Ovary (tissue), 9 donors: ENCODE results near the gene YKT6. TPM values are rescaled to one million over a fixed set of nuclear protein-coding genes. Genes with fewer than 3 reads are reported as not detected.
"Not testable (repeated sequence)": the region's sequence is repeated elsewhere in the genome, so short reads cannot be mapped to it uniquely, and the experiment has no call there.

Experiments used
- DNase-seq, 5 donors: peaks; one replicate each; pipeline ENCODE4 v3.0.0-alpha.2; 2019 to 2020
- H3K27ac ChIP-seq, 2 donors: fragments of 200-600 bp; one replicate each; pipeline versions ENCODE4 v1.5.1 to v1.8.0; 2019 to 2022
- H3K27me3 ChIP-seq: fragments of 200-600 bp; one replicate; pipeline ENCODE4 v1.8.0; 2022
- H3K36me3 ChIP-seq: fragments of 200-600 bp; sonication (generic); one replicate; pipeline ENCODE4 v1.5.1; 2019
- H3K4me1 ChIP-seq: one replicate; pipeline ENCODE4 v1.8.1; 2013; ENCODE audit warnings: mild to moderate bottlenecking, moderate library complexity; ENCODE audit not compliant: insufficient read depth
- H3K4me3 ChIP-seq: fragments of 200-600 bp; sonication (generic); one replicate; pipeline ENCODE4 v1.5.1; 2017
- H3K9me3 ChIP-seq, 2 donors: fragments of 200-600 bp in 1 of 2; sonication (generic) in 1 of 2; one replicate each; pipeline versions ENCODE4 v1.5.1 to v1.8.1; 2013 to 2019; ENCODE audit warnings: mild to moderate bottlenecking in 1 of 2, moderate library complexity in 1 of 2
- EP300 ChIP-seq: sonication (generic); formaldehyde crosslinking; IDR thresholded peaks from one replicate; pipeline ENCODE4 v1.6.1; 2017; ENCODE audit warnings: antibody characterized with exemption
- POLR2A ChIP-seq: fragments of 450-650 bp; IDR thresholded peaks from one replicate; pipeline ENCODE4 v1.6.1; 2017; ENCODE audit warnings: antibody characterized with exemption, mild to moderate bottlenecking, moderate library complexity
- WGBS, 3 donors: extraction: QIAGEN DNeasy Blood & Tissue Kit in 1 of 3; methylation state at CpG; one replicate each; pipeline versions ENCODE4 v1.1.5 to v1.1.7; 2013 to 2017; 5-methylcytosine and 5-hydroxymethylcytosine counted together
- intact Hi-C, 4 donors: fragments of 100-400 bp; cut with DNase I; formaldehyde crosslinking; loops; one replicate each; pipeline versions ENCODE4 v1.11.0 to v1.15.1; 2022 to 2023
- polyA plus RNA-seq, 2 donors: library from polyadenylated mRNA; stranded (reverse); fragments of 200-250 nt in 1 of 2; fragments of 350-450 nt in 1 of 2; fragmentation: Illumina TruSeq in 1 of 2; extraction: RNeasy Lipid Tissue Mini Kit (QIAGEN cat#74804) in 1 of 2; gene quantifications; one replicate each; pipeline ENCODE4 v1.2.3, GENCODE V29; 2013 to 2014
- total RNA-seq, 7 donors: library from RNA; depleted of rRNA in 2 of 7; stranded (reverse); fragments of >200 nt in 2 of 7; fragmentation: NEBNext Ultra II Directional in 3 of 7; extraction: Animal tissue kit (Norgen Biotek cat#: 25700) in 3 of 7; gene quantifications; one replicate each; pipeline versions ENCODE4 v1.1.0 to v1.2.4, GENCODE V29; 2016 to 2023
- TF ChIP-seq, protein P1 (sequence below), 3 donors: fragments of 450-650 bp in 2 of 3; fragments of 200-600 bp in 1 of 3; IDR thresholded peaks; one replicate each; pipeline versions ENCODE4 v1.5.1 to v1.8.0; 2016 to 2022; ENCODE audit warnings: antibody characterized with exemption in 3 of 3, mild to moderate bottlenecking in 1 of 3
- donor health status: DM: no; HTN: no; CAD: no; lungs with moderate emphysema.
- donor health status: DM: no; HTN: no; CAD: no.
- donor health status: Bipolar disorder and iron deficiency.
- donor health status: DM: yes; HTN: yes; CAD: no.
- donor health status: DM: no; HTN: no; CAD: no.
- donor health status: DM: yes; HTN: yes; CAD: no.

YKT6 gene
- total and polyA plus RNA-seq, 9 donors: 22.2 to 68.0 (median 40.5) TPM

DNA sequence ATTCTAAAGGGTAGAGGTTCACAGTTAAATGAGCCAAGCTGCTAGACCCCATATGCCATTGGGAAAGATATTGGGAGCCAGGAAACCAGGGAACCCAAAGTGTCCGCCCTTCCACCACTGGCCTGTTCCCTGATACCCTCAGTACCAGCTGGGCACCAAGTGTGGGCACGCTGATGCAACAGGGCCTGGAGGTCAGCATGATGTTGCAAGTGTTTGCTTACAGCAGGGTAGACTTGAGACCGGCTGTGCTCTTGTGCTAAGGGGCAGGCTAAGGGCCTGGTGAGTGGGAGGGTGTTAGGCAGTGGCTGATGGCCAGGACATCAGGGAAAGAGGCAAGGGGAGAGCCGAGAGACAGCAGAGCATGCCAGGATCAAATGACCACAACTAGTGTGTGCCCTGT, 38.6 kb upstream of the YKT6 start:
- TF ChIP-seq EP300 (no peak), POLR2A (no peak)
- TF ChIP-seq, protein P1, sequence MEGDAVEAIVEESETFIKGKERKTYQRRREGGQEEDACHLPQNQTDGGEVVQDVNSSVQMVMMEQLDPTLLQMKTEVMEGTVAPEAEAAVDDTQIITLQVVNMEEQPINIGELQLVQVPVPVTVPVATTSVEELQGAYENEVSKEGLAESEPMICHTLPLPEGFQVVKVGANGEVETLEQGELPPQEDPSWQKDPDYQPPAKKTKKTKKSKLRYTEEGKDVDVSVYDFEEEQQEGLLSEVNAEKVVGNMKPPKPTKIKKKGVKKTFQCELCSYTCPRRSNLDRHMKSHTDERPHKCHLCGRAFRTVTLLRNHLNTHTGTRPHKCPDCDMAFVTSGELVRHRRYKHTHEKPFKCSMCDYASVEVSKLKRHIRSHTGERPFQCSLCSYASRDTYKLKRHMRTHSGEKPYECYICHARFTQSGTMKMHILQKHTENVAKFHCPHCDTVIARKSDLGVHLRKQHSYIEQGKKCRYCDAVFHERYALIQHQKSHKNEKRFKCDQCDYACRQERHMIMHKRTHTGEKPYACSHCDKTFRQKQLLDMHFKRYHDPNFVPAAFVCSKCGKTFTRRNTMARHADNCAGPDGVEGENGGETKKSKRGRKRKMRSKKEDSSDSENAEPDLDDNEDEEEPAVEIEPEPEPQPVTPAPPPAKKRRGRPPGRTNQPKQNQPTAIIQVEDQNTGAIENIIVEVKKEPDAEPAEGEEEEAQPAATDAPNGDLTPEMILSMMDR (IDR thresholded peaks at IDR 0.05): no peak
- H3K9me3 ChIP-seq: no peaks in the 10 kb centered on the region
- intact Hi-C loops: no loop called here
- no peaks in the 10 kb centered on the region for H3K36me3 ChIP-seq
- no peaks in the 10 kb centered on the region for H3K4me1 ChIP-seq
- no peak overlapping the region for H3K4me3 ChIP-seq
- no peak for DNase-seq
- no peaks in the 10 kb centered on the region for H3K27me3 ChIP-seq
- no peak overlapping the region for H3K27ac ChIP-seq
- 64 to 68% (median 65%) methylated on average over 4 of the region's 4 CpGs for WGBS, 3 donors

DNA sequence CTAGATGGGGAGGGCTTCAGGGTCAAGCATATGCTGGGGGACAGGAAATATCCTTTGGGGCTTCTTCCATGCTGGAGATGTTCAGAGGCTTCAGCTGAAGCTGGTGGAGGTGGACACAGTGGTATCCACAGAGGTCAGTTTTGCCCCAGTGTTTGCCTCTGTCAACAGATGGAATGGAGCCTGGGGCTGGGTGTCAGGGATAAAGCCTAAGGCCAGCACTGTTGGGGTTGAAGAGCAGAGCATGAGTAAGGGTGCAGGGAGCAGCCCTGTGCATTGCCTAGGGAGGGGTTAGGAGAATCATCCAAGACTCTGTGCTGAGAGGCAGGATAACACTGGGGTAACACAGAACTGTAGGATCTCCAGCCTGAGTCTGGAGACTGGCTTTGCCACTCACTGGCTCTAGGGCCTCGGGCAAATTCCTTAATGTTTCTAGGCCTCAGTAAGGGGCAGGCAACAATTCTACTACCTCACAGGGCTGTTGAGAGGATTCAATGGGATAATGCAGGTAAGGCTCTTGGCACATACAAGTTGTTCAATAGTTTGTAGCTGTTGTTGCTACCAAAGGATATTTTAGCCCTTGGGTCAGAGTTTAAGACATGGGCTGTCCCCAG, 37.9 kb upstream of the YKT6 start:
- Histone ChIP-seq H3K27me3 (no peaks in the 10 kb centered on the region), H3K4me3 (no peak overlapping the region), H3K27ac (no peak overlapping the region), H3K36me3 (no peaks in the 10 kb centered on the region), H3K9me3 (no peaks in the 10 kb centered on the region), H3K4me1 (no peaks in the 10 kb centered on the region)
- no peak for DNase-seq
- WGBS, 3 donors: 50 to 82% (median 71%) methylated on average over 1 of the region's 1 CpG
- intact Hi-C loops: no loop called here
- TF ChIP-seq EP300 (no peak), POLR2A (no peak)
- TF ChIP-seq, protein P1 (IDR thresholded peaks at IDR 0.05): no peak

DNA sequence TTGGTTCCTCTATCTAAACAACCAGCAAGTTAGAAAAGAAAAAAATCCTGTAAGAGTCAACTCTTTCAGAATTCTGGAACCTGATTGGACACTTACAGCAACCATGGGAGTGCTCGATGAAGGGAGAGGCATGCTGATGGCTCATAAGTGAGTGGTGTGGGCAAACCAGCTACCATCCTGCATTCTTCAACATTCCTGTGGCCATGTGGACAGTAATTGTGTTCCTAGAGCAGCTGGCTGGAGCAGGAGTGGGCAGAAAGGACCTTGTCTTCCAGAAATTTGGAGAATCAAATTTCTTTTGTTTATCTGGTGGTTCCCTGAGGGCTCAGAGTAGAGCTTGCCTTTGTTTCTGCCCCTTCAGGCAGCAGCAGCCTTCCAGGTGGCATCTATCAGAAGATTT, 37.2 kb upstream of the YKT6 start:
- H3K4me1 ChIP-seq: no peaks in the 10 kb centered on the region
- H3K27me3 ChIP-seq: no peaks in the 10 kb centered on the region
- DNase-seq: no peak
- 9 to 30% (median 28%) methylated on average over 1 of the region's 1 CpG for WGBS, 3 donors
- H3K9me3 ChIP-seq: no peaks in the 10 kb centered on the region
- no peak overlapping the region for H3K27ac ChIP-seq
- no peak overlapping the region for H3K4me3 ChIP-seq
- H3K36me3 ChIP-seq: no peaks in the 10 kb centered on the region
- intact Hi-C loops: no loop called here
- TF ChIP-seq EP300 (no peak), POLR2A (no peak)
- TF ChIP-seq, protein P1 (IDR thresholded peaks at IDR 0.05): no peak

DNA sequence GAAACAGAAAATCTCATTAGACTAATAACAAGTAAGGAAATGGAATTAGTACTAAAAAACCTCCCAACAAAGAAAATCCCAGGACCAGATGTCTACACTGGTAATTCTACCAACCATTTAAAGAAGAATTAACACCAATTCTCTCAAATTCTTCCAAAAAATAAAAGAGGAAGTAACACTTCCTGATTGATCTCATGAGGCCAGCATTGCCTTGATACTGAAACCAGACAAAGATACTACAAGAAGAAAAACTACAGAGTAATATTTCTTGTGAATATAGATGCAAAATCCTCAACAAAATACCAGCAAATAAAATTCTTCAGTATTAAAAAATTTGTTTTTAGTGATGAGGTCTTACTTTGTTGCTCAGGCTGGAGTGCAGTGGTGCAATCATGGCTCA, 32.9 kb upstream of the YKT6 start:
- DNase-seq: no peak
- no peak overlapping the region for H3K4me3 ChIP-seq
- intact Hi-C loops: no loop called here
- H3K27me3 ChIP-seq: no peaks in the 10 kb centered on the region
- TF ChIP-seq POLR2A (no peak), EP300 (no peak)
- TF ChIP-seq, protein P1 (IDR thresholded peaks at IDR 0.05): no peak
- H3K4me1 ChIP-seq: no peaks in the 10 kb centered on the region
- no peaks in the 10 kb centered on the region for H3K9me3 ChIP-seq
- no peak overlapping the region for H3K27ac ChIP-seq
- H3K36me3 ChIP-seq: no peaks in the 10 kb centered on the region

DNA sequence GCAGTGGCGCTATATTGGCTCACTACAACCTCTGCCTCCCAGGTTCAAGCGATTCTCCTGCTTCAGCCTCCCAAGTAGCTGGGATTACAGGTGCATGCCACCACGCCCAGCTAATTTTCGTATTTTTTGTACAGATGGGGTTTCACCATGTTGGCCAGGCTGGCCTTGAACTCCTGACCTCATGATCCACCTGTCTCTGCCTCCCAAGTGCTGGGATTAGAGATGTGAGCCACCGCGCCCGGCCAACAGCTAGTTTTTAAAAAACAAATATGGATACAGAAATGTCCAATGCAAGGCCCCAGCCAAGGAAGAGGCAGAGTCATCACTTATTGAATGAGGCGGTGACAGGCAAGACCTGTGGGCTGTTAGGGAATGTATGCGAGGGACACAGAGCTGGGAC, 28.9 kb upstream of the YKT6 start:
- WGBS, 3 donors: 87 to 94% (median 92%) methylated on average over 9 of the region's 9 CpGs
- H3K4me3 ChIP-seq, DNase-seq, H3K4me1 ChIP-seq, H3K36me3 ChIP-seq, H3K9me3 ChIP-seq, H3K27ac ChIP-seq, H3K27me3 ChIP-seq, intact Hi-C loops: not testable (repeated sequence)
